SHP77 treated with DMSO at 0.1 percent for 48 hours (cell line): ENCODE data around the gene M6PR.
"Not testable (repeated sequence)": the region's sequence is repeated elsewhere in the genome, so short reads cannot be mapped to it uniquely, and the experiment has no call there.

Experiments
- DNase-seq: peaks from one replicate; lab custom pipeline; 2025; lab: John Stamatoyannopoulos, UW

The M6PR gene

GRCh38 chr12:8950702-8951478, 1.4 kb upstream of the M6PR start:
- DNase-seq = no peak

GRCh38 chr12:8950221-8950527, 729 bp upstream of the M6PR start:
- DNase-seq = no peak

GRCh38 chr12:8948701-8949341, 624 bp downstream of the M6PR start:
- no peak for DNase-seq

GRCh38 chr12:8947737-8948136, 1.7 kb downstream of the M6PR start:
- no peak for DNase-seq

- no peak for DNase-seq
Measured at GRCh38 chr12:8946733-8947132, 2.7 kb downstream of the M6PR start.

- no peak for DNase-seq
Measured at GRCh38 chr12:8943565-8944186, 5.8 kb downstream of the M6PR start.

GRCh38 chr12:8941691-8942478, 7.6 kb downstream of the M6PR start:
- DNase-seq = no peak

- not testable (repeated sequence) for DNase-seq
Measured at GRCh38 chr12:8937842-8938442, 11.5 kb downstream of the M6PR start.

GRCh38 chr12:8936735-8937134, 12.7 kb downstream of the M6PR start:
- DNase-seq = no peak

- DNase-seq = not testable (repeated sequence)
Measured at GRCh38 chr12:8934080-8934479, 15.4 kb downstream of the M6PR start.

GRCh38 chr12:8932464-8932863, 17.0 kb downstream of the M6PR start:
- not testable (repeated sequence) for DNase-seq

GRCh38 chr12:8930655-8931323, 18.7 kb downstream of the M6PR start:
- DNase-seq = not testable (repeated sequence)

GRCh38 chr12:8922544-8922943, 26.9 kb downstream of the M6PR start:
- no peak for DNase-seq

GRCh38 chr12:8919643-8920042, 29.8 kb downstream of the M6PR start:
- DNase-seq = not testable (repeated sequence)

GRCh38 chr12:8917751-8918150, 31.7 kb downstream of the M6PR start:
- no peak for DNase-seq

GRCh38 chr12:8917031-8917430, 32.4 kb downstream of the M6PR start:
- no peak for DNase-seq

- no peak for DNase-seq
Measured at GRCh38 chr12:8916154-8916553, 33.3 kb downstream of the M6PR start.

- DNase-seq = no peak
Measured at GRCh38 chr12:8914716-8915526, 34.5 kb downstream of the M6PR start.

- not testable (repeated sequence) for DNase-seq
Measured at GRCh38 chr12:8914033-8914715, 35.3 kb downstream of the M6PR start, which contains the start of gene PHC1. PHC1 (plus strand) TSS chr12:8914509; CDS start chr12:8917678, 3,169 bp downstream.

- no peak for DNase-seq
Measured at GRCh38 chr12:8913702-8914032, 35.8 kb downstream of the M6PR start.
